B cell (primary cell): ENCODE data around the gene DUSP23. TPM values are rescaled to one million over a fixed set of nuclear protein-coding genes. Genes with fewer than 3 reads are reported as not detected.

Experiments used
- ATAC-seq: fragments of 200-7000 bp; cut with Tn5 transposase; one replicate; pipeline ENCODE4 v1.10.0; 2021; ENCODE audit warnings: low read depth, mild to moderate bottlenecking, moderate number of reproducible peaks, moderate library complexity
- CTCF ChIA-PET: fragments of 350-600 bp; sonication (Branson Sonifier 250); formaldehyde crosslinking; loops from one replicate; lab custom pipeline; 2021; ENCODE audit warnings: antibody characterized with exemption, inconsistent platforms; lab: Charles Lee
- POLR2A ChIA-PET: fragments of 350-600 bp; sonication (Branson Sonifier 250); formaldehyde crosslinking; loops from one replicate; lab custom pipeline; 2021; ENCODE audit warnings: antibody characterized with exemption; lab: Charles Lee
- DNase-seq: peaks from one replicate; pipeline ENCODE4 v3.0.0; 2013
- H2AFZ ChIP-seq: 2 replicates; pipeline ENCODE4 v1.6.1; 2012; ENCODE audit warnings: mild to moderate bottlenecking, low read depth, low read length; ENCODE audit not compliant: insufficient read depth, poor library complexity, severe bottlenecking
- H3K27ac ChIP-seq, 2 donors: 1 replicate in 1 of 2; 2 replicates in 1 of 2; pipeline ENCODE4 v1.5.1; 2012 to 2013; ENCODE audit warnings: low read length in 2 of 2, mild to moderate bottlenecking in 2 of 2, moderate library complexity in 1 of 2
- H3K27me3 ChIP-seq, 4 experiments: fragments of 200-600 bp in 1 of 4; sonication (generic) in 1 of 4; replicated peaks in 1 of 4; 1 replicate in 2 of 4; 2 replicates in 2 of 4; pipeline versions ENCODE4 v1.6.1 to v1.7.0; 2013 to 2016; ENCODE audit warnings: low read length in 3 of 4, mild to moderate bottlenecking in 2 of 4, mixed read lengths in 1 of 4, moderate library complexity in 1 of 4; ENCODE audit not compliant: insufficient read depth in 4 of 4, control insufficient read depth in 3 of 4; ENCODE audit errors: control extremely low read depth in 1 of 4
- H3K36me3 ChIP-seq, 2 experiments: replicated peaks in 1 of 2; 1 replicate in 1 of 2; 2 replicates in 1 of 2; pipeline versions ENCODE4 v1.6.1 to v1.7.1; 2013; ENCODE audit warnings: low read length in 1 of 2; ENCODE audit not compliant: insufficient read depth in 2 of 2, control insufficient read depth in 1 of 2; ENCODE audit errors: control extremely low read depth in 1 of 2, extremely low read depth in 1 of 2
- H3K4me1 ChIP-seq, 2 donors: fragments of 200-600 bp in 1 of 2; sonication (generic) in 1 of 2; 1 replicate in 1 of 2; 2 replicates in 1 of 2; pipeline versions ENCODE4 v1.5.1 to v1.6.1; 2013 to 2017; ENCODE audit warnings: low read length in 2 of 2; ENCODE audit not compliant: control insufficient read depth in 2 of 2, insufficient read depth in 2 of 2
- H3K4me2 ChIP-seq: replicated peaks from 2 replicates; pipeline ENCODE3; 2012; ENCODE audit warnings: mild to moderate bottlenecking, low read depth, low read length; ENCODE audit not compliant: poor library complexity, severe bottlenecking
- H3K4me3 ChIP-seq, 5 experiments: fragments of 200-600 bp in 1 of 5; sonication (generic) in 1 of 5; 1 replicate in 3 of 5; 2 replicates in 2 of 5; pipeline versions ENCODE4 v1.5.1 to v1.7.0; 2011 to 2016; ENCODE audit warnings: low read length in 4 of 5, mild to moderate bottlenecking in 4 of 5, low read depth in 2 of 5, control low read depth in 1 of 5, moderate library complexity in 1 of 5; ENCODE audit not compliant: insufficient read depth in 1 of 5; ENCODE audit errors: control extremely low read depth in 1 of 5, extremely low read depth in 1 of 5
- H3K79me2 ChIP-seq: fragments of 200-600 bp; sonication (generic); one replicate; pipeline ENCODE4 v1.6.0; 2016; ENCODE audit warnings: low read length; ENCODE audit not compliant: control insufficient read depth, insufficient read depth
- H3K9ac ChIP-seq: fragments of 200-600 bp; sonication (generic); 2 replicates; pipeline ENCODE4 v1.6.1; 2017; ENCODE audit warnings: mild to moderate bottlenecking, low read length, moderate library complexity
- H3K9me3 ChIP-seq, 3 donors: one replicate each; pipeline versions ENCODE4 v1.6.1 to v1.7.1; 2013; ENCODE audit warnings: low read length in 2 of 3; ENCODE audit not compliant: control insufficient read depth in 2 of 3, insufficient read depth in 1 of 3; ENCODE audit errors: control extremely low read depth in 1 of 3
- H4K20me1 ChIP-seq: 2 replicates; pipeline ENCODE4 v1.6.0; 2012; ENCODE audit warnings: mild to moderate bottlenecking, low read length; ENCODE audit not compliant: insufficient read depth, control insufficient read depth, poor library complexity, severe bottlenecking
- H3K27ac Mint-ChIP-seq: one replicate; pipeline ENCODE4 v1.8.0; 2021; ENCODE audit warnings: mixed read lengths
- H3K27me3 Mint-ChIP-seq: one replicate; pipeline ENCODE4 v1.8.0; 2021; ENCODE audit warnings: mixed read lengths
- H3K4me1 Mint-ChIP-seq: one replicate; pipeline ENCODE4 v1.8.0; 2021; ENCODE audit warnings: mixed read lengths
- H3K4me3 Mint-ChIP-seq: one replicate; pipeline ENCODE4 v1.8.0; 2021; ENCODE audit warnings: mixed read lengths
- H3K9me3 Mint-ChIP-seq: one replicate; pipeline ENCODE4 v1.8.0; 2022; ENCODE audit warnings: mixed read lengths; ENCODE audit not compliant: insufficient read depth
- EZH2 ChIP-seq: IDR thresholded peaks from 2 replicates; pipeline ENCODE4 v1.6.1; 2012; ENCODE audit warnings: borderline replicate concordance, low read depth, mild to moderate bottlenecking, moderate library complexity, low read length; ENCODE audit not compliant: insufficient read depth, poor library complexity, severe bottlenecking
- WGBS: methylation state at CpG from one replicate; pipeline ENCODE4 v1.1.5; 2013; ENCODE audit warnings: missing lambda C conversion rate; ENCODE audit not compliant: insufficient coverage; 5-methylcytosine and 5-hydroxymethylcytosine counted together
- intact Hi-C: fragments of 100-400 bp; cut with micrococcal nuclease; formaldehyde crosslinking; loops from one replicate; pipeline ENCODE4 v1.10.0; 2022
- polyA plus RNA-seq: library from polyadenylated mRNA; depleted of rRNA; stranded (reverse); fragments of >200 nt; gene quantifications from 2 replicates; pipeline ENCODE4 v1.2.3, GENCODE V29; 2012
- total RNA-seq, 2 donors: library from RNA; stranded (reverse); fragments of 120-200 nt in 1 of 2; gene quantifications; 1 replicate in 1 of 2; 2 replicates in 1 of 2; pipeline versions ENCODE4 v1.2.3 to v1.2.4, GENCODE V29; 2013 to 2022
- TF ChIP-seq, protein P1 (sequence below): fragments of 200-600 bp; IDR thresholded peaks from one replicate; pipeline ENCODE4 v1.8.0; 2022; ENCODE audit warnings: antibody characterized with exemption, mild to moderate bottlenecking

The DUSP23 gene
- total and polyA plus RNA-seq, 2 donors (not counting 1 experiment from before 2014, with no cell fraction given): 9.6 to 15.8 TPM

- peak; percentile 50 for DNase-seq
- no peak for ATAC-seq
- Histone ChIP-seq H3K27ac (no peak overlapping the region), H3K4me2 (no peak overlapping the region), H3K9me3 (no peaks in the 10 kb centered on the region), H3K36me3 (no peaks in the 10 kb centered on the region), H3K4me1 (no peaks in the 10 kb centered on the region), H2AFZ (no peak overlapping the region), H4K20me1 (no peaks in the 10 kb centered on the region), H3K79me2 (no peaks in the 10 kb centered on the region), H3K4me3 (no peak overlapping the region), H3K27me3 (peaks cover 0 to 12% (median 5%) of the 10 kb centered on the region in 4 experiments), H3K9ac (no peak overlapping the region)
- Mint-ChIP-seq H3K27me3 (peaks cover 25% of the 10 kb centered on the region), H3K4me3 (no peak overlapping the region), H3K9me3 (no peaks in the 10 kb centered on the region), H3K27ac (no peak overlapping the region), H3K4me1 (no peaks in the 10 kb centered on the region)
- TF ChIP-seq EZH2: no peak
- TF ChIP-seq, protein P1, sequence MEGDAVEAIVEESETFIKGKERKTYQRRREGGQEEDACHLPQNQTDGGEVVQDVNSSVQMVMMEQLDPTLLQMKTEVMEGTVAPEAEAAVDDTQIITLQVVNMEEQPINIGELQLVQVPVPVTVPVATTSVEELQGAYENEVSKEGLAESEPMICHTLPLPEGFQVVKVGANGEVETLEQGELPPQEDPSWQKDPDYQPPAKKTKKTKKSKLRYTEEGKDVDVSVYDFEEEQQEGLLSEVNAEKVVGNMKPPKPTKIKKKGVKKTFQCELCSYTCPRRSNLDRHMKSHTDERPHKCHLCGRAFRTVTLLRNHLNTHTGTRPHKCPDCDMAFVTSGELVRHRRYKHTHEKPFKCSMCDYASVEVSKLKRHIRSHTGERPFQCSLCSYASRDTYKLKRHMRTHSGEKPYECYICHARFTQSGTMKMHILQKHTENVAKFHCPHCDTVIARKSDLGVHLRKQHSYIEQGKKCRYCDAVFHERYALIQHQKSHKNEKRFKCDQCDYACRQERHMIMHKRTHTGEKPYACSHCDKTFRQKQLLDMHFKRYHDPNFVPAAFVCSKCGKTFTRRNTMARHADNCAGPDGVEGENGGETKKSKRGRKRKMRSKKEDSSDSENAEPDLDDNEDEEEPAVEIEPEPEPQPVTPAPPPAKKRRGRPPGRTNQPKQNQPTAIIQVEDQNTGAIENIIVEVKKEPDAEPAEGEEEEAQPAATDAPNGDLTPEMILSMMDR: peak; percentile 71
- WGBS: 11% methylated on average over 2 of the region's 2 CpGs
- ChIA-PET CTCF (interaction anchor here (0.8 to 2.0 kb wide), 12 partner anchors 9 to 576 kb away, joined by 3 to 11 read pairs (median 4); partner anchors contain the start of genes DUSP23 and FCRL6), POLR2A (no interaction called here)
- intact Hi-C loops: no loop called here
These were observed 9.6 kb downstream of the DUSP23 start for GRCh38 chr1:159790237-159790917.

DNA sequence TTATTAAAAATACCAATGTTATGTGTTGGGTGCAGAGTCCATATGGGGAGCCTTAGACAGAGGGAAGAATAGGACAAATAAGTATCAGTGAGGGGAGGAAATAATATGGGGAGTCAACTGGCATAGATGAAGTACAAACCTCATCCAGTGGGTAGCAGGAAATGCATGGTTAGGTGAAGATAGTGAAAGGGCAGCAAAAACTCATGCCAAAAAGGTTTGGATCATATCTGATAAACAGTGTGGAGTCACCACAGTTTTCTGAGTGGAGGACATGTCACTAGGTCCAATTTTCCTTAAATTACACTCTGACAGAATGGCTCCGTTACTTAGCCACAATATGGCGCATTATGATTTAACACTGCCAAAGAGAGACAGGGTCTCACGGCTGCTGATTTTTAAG lies 10.3 kb downstream of the DUSP23 start:
- H3K27me3 ChIP-seq: peaks cover 0 to 15% (median 5%) of the 10 kb centered on the region in 4 experiments
- no peak overlapping the region for H3K27ac Mint-ChIP-seq
- intact Hi-C loops: no loop called here

More for the DNA sequence above, 10.3 kb downstream of the DUSP23 start:
- ATAC-seq (no peak), DNase-seq (no peak)
- Mint-ChIP-seq H3K4me1 (no peaks in the 10 kb centered on the region), H3K27me3 (peaks cover 25% of the 10 kb centered on the region), H3K4me3 (no peak overlapping the region), H3K9me3 (no peaks in the 10 kb centered on the region)
- Histone ChIP-seq H4K20me1 (no peaks in the 10 kb centered on the region), H2AFZ (no peak overlapping the region), H3K4me1 (no peaks in the 10 kb centered on the region), H3K4me3 (no peak overlapping the region), H3K9me3 (no peaks in the 10 kb centered on the region), H3K79me2 (no peaks in the 10 kb centered on the region), H3K27ac (no peak overlapping the region), H3K36me3 (no peaks in the 10 kb centered on the region), H3K4me2 (no peak overlapping the region), H3K9ac (no peak overlapping the region)
- 33% methylated on average over 1 of the region's 3 CpGs for WGBS
- no peak for TF ChIP-seq EZH2
- TF ChIP-seq, protein P1: no peak
- ChIA-PET POLR2A (no interaction called here), CTCF (no interaction called here)
